Fibroblast of skin of scalp (primary cell): ENCODE results near the gene LCOR.

Source experiments
- DNase-seq: peaks from one replicate; pipeline ENCODE4 v3.0.0-alpha.2; 2013

Gene LCOR

GRCh38 chr10:97037365-97038361 lies 205.6 kb downstream of the LCOR start:
- peak; percentile 80 for DNase-seq

DNA sequence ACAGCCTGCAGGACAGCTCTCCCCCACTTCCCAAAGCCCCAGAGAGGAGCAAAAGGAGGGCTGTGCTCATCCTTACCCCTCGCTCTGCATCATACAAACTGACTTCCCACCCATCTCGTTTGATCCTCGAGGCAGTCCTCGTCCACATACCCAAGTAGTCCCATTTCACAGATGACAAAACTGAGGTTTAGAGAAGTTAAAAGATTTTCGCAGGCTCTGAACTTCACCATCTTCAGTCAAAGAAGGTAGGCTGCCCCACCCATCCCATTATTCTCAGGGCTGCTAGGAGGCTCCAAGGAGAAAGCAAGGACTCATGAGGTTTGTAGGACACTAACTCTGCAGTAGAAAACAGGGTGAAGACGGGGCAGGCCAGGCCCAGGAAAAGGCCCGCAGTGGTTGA lies 206.6 kb downstream of the LCOR start:
- DNase-seq: no peak

DNA sequence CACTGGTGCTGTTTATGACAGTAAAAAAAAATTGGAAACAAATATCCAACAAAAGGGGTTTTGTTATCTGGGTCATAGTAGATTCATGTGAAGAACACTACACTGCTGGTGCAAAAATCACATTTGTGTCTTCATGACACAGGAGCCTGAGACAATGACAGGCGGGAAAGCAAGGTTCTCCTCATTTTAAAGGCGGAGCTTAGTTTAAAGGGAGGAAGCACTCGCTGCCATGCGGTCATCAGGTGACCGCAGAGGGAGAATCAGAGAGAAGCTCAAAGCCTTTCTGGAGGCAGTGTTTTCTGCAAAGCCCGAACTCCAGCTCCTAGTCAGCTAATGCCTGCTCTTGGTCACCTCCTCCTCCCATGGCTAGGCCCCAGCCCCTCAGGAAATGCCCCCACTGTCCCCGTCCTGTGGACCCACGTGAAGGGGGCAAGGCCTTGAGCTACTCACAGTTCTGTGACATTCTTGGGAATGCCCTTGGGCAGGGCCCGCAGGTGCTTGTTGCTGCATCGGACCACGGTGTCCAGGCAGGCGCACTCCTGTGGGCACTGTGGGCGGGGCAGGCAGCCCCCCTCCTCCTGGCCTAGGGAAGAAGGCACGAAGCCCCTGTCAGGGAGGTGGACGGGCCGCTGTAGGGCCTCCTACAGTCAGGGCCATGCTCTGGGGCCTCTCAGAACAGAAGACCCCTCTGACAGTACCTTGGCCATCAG lies 207.6 kb downstream of the LCOR start:
- no peak for DNase-seq

GRCh38 chr10:97040248-97040584 lies 208.1 kb downstream of the LCOR start:
- no peak for DNase-seq

DNA sequence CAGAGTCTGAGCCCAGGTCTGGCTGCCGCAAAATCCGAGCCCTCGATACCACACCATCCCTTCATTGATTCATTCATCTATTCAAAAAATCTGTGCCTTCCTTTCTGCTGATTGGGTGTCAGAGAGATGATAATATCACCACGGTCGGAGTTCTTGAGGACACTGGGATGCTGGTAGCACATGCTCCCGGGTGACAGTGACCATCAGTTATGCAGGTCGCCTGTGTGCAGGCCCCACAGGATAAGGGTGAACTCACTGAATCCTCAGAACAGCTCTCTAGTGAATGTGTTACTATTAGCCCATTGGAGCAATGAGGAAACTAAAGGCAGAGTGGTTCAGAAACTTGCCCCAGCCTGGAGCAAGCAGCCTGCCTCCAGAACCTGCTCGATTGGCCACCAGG lies 208.6 kb downstream of the LCOR start:
- no peak for DNase-seq

GRCh38 chr10:97042081-97042480 lies 210.0 kb downstream of the LCOR start:
- DNase-seq: no peak

- DNase-seq: no peak
Measured at GRCh38 chr10:97042716-97043562, 210.8 kb downstream of the LCOR start.

DNA sequence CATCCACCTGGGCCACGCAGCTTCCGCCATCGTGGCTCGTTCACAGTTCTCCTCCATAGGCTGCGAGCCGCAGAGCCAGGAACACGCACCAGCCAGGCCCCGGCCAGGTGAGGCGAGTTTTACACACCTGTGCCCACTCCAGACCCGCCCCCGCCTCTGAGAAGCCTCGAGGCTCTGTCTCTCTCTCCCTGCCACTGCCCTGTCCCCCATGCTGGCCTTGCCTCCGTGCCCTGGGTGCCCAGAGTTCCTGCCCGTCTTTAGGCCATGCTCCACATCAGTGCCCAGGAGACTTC lies 211.4 kb downstream of the LCOR start:
- no peak for DNase-seq
